ENCODE data around the gene TASP1. TPM values are rescaled to one million over a fixed set of nuclear protein-coding genes. Genes with fewer than 3 reads are reported as not detected.

Gene TASP1
- total RNA-seq, 1 experiment from 2014 or later, result 5.3 TPM

DNA sequence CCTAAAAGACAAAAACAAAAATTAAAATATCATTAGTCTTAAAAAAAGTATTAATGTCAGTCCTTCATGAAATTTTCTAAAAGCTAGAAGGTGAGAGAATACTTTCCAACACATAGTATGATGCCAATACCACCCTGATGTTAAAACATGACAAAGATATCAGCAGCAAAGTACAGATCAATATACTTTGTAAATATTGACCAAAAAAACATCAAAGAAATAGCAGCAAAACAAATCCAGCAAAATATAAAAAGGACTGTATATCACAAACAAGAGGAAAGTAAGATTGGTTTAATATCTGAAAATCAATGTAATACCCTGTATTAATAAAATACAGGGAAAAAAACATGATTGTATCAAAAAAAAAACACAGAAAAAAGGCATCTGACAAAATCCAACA lies 51.4 kb downstream of the TASP1 start:
- DNase-seq (ENCODE audit: low spot score), result no peak
- in situ Hi-C loops (cut with HindIII; ENCODE audit: low sequenced_read_pairs), result no loop called here

DNA sequence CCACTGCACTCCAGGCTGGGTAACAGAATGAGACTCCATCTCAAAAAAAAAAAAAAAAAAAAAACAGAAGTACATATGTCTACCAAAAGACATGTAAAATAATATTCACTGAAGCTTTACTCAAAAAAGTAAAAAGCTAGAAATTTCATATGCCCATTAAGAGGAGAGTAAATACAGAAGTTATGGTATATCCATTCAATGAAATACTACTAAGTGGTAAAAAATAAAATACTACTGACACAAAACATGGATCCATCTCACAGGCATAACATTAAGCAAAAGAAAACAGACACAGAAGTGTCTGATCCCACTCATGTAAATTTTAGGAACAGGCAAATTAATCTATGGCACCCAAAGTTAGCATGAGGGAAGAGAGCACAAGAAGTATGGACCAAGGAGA lies 52.6 kb downstream of the TASP1 start:
- in situ Hi-C loops (cut with HindIII; ENCODE audit: low sequenced_read_pairs), result no loop called here
- no peak for DNase-seq (ENCODE audit: low spot score)

DNA sequence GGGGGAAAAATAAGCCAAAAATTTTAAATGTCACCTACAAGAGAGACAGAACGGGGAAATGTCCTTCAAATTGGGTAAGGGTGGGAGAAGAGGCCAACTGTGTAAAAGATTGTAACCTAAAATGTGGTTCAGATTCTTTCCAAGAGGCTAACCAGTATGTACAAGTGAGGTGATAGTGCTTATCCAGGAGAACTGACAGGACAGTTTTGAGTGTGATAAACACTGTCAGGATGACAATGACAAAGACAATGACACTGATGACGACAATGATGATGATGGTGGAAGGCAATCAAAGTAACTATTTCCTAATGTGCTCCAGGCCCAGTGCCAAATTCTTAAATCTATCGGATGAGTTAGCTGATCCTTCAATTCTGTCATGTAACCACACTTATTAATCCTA lies 57.3 kb downstream of the TASP1 start:
- no peak for DNase-seq (ENCODE audit: low spot score)
- in situ Hi-C loops (cut with HindIII; ENCODE audit: low sequenced_read_pairs), result no loop called here

DNA sequence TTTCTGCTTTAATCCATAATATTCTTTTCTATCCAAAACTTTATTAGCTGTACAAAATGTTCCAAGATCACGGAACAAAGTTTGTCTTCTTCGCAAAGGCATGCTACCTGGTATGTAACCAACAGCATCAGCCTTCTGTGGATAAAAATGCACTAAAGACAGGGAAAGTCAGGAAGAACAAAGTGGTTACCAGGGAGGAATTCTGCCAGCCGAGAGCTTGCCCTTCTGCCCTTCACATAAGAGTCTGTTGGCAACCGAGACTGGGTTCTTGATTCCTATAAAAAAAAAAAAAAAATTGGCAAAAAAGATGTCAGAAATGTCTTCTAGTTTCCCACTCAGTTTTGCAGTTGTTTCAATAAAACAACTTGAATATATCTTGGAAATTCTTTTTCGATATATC lies 58.0 kb downstream of the TASP1 start:
- no peak for DNase-seq (ENCODE audit: low spot score)
- in situ Hi-C loops (cut with HindIII; ENCODE audit: low sequenced_read_pairs), result no loop called here

DNA sequence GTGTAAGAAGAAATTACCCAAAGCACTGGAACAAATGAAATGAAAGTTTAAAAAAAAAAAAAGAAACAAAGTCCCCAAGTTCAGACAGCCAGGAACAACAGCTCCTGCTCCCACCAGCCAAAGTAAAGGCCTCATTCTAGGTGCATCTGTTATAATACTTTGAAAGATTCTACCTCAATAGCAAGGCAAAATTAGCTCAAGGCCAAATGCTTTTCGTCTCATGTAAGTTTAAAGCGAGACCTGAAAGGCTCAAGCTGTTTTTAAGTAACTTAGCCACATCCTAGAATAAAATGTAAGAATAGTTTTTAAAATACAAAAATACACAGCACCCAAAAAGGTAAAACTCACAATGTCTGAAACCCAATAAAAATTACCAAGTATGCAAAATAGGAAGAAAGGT lies 64.7 kb downstream of the TASP1 start:
- in situ Hi-C loops (cut with HindIII; ENCODE audit: low sequenced_read_pairs), result no loop called here
- no peak for DNase-seq (ENCODE audit: low spot score)

DNA sequence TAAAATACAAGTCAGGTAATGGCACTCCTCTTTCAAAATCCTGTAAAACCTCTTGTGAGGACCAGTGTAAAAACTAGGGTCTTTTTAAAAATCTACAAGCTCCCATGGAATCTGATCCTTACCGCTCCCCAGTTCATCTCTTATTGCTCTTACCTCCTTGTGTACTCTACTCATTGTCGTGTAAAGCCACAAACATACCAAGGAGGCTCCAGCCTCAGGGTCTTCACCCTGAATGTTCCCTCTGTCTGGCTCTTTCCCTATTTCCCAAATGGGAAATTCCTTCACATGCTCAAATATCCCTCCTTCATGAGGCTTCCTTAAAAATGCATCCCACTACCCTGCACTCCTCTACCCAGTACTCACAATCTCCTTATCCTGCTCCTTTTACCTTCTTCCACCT lies 67.1 kb downstream of the TASP1 start:
- in situ Hi-C loops (cut with HindIII; ENCODE audit: low sequenced_read_pairs), result no loop called here
- no peak for DNase-seq (ENCODE audit: low spot score)

DNA sequence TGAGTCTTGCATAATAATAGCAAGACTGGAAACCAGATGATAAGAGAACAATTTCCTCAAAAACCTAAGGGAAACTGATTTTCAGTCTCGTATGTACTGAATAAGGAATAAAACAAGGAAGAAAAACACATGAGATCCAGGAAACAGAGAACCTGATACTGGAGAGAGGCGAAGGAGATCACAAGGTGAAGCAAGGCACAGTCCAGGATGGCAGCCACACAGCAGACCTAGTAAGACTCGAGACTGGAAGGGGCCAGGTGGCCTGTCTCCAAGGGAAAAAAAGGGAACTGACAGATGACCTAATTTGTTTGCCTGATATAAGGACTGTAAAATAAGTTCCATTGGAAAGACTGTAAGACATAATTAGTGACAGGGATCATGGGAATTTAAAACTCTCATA lies 71.1 kb downstream of the TASP1 start:
- in situ Hi-C loops (cut with HindIII; ENCODE audit: low sequenced_read_pairs), result no loop called here
- peak; percentile 37 for DNase-seq (ENCODE audit: low spot score)

DNA sequence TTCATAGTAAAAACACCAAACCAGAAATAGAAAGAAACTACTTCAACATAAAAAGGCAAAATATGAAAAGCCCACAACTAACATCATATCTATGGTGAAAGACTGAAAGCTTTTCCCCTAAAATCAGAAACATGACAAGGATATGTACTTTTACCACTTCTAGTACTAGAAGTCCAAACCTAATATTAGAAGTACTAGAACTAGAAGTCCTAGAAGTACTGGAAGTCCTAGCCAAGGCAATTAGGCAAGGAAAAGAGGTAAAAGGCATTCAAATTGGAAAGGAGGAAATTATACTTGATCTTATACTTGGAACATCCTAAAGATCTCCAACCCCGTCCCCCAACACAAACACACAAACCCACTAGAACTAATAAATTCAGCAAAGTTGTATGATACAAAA lies 74.9 kb downstream of the TASP1 start:
- in situ Hi-C loops (cut with HindIII; ENCODE audit: low sequenced_read_pairs), result no loop called here
- DNase-seq (ENCODE audit: low spot score), result no peak

DNA sequence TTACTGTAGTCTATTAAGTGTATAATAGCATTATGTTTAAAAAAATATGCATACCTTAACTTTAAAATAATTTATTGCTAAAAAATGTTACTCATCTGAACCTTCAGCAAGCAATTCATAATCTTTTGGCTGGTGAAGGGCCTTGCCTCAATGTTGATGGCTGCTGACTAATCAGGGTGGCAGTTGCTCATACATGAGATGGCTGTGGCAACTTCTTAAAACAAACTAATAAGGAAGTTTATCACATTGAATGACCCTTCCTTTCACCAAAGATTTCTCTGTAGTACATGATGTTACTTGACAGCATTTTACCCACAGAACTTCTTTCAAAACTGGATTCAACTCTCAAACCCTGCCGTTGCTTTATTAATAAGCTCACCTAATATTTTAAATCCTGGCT lies 84.0 kb downstream of the TASP1 start:
- no peak for DNase-seq (ENCODE audit: low spot score)
- in situ Hi-C loops (cut with HindIII; ENCODE audit: low sequenced_read_pairs), result no loop called here

DNA sequence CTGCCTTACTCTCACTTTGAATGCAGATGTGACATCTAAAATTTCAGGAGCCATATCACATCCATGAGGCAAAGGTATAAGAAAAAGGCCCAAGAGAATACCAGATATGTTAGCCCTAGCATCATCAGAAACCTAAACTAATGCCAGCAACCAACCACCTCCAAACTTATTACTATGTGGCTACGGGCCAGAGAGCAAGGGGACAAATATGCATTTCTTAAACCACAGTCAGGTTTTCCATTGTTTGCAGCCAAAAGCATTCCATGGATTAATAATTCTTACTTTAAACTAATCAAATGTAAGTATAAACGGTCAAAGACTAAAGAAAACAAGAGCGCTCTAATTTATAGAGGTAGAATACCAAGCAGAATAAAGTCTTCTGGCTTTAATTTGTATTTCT lies 84.7 kb downstream of the TASP1 start:
- DNase-seq (ENCODE audit: low spot score), result no peak
- in situ Hi-C loops (cut with HindIII; ENCODE audit: low sequenced_read_pairs), result no loop called here

DNA sequence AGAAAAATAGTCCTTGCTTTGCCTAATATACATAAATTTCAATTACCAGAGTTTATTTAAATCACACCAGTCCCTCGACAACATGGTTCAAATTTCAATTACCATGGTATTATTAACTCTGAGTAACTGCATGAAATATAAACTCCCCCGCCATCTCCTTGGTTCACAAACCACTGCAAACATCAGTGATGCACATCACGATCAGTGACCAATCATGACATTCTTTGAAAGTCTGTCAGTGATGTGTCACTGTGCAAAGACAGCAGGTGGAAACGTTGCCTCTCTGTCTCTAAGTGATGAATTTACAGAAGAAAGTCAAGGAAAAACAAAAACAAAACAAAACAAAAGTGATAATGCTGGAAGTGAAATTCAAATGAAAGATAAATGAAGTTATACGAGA lies 86.7 kb downstream of the TASP1 start:
- in situ Hi-C loops (cut with HindIII; ENCODE audit: low sequenced_read_pairs), result no loop called here

DNA sequence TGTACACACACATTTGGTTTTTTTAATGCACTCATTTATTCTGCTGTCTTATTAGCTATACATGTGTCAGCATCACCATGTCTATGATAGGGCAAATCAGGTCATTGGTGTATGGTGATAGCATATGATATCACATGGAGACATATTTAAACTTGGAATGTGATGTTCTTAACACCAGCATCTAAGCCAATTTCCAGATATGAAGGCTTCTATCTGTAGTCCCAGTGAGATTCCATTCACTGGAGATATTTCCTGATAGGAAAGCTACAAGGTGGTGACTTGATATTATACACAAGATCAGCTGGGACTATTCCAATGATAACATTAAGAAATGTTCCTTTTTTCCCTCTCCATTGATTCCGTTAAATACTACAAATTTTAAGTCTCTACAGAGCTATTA lies 89.3 kb downstream of the TASP1 start:
- no peak for DNase-seq (ENCODE audit: low spot score)
- in situ Hi-C loops (cut with HindIII; ENCODE audit: low sequenced_read_pairs), result no loop called here

More for the DNA sequence above, 86.7 kb downstream of the TASP1 start:
- DNase-seq (ENCODE audit: low spot score), result no peak

DNA sequence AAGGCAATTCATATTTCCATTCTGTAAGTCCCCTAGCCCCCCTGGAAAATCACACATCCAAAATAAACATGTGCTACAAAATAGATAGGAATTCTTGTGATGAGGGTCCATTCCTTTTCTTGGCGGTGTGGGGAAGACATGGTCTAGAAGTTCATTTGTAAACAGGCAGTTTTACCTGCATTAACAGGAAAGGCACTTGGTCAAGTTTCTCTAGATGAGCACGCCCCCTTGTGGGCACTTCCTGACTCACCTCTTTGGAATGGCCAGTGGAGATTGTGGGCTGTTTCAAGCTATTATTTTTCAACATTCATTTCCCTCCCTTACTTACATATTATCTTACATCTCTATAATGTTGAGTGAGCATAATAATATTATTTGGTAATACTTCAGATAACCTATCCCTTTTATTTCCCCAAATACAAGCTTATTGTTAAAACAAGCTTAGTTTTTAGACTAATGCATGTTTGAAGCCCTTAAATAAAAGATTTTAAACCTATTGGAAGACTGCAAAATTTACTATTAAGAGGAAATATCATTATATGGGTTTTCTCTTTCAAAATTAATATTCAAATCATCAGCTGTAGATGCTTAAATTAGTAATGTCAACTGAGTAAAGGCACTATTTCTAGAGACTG lies 92.1 kb downstream of the TASP1 start:
- in situ Hi-C loops (cut with HindIII; ENCODE audit: low sequenced_read_pairs), result no loop called here
- peak; percentile 50 for DNase-seq (ENCODE audit: low spot score)

DNA sequence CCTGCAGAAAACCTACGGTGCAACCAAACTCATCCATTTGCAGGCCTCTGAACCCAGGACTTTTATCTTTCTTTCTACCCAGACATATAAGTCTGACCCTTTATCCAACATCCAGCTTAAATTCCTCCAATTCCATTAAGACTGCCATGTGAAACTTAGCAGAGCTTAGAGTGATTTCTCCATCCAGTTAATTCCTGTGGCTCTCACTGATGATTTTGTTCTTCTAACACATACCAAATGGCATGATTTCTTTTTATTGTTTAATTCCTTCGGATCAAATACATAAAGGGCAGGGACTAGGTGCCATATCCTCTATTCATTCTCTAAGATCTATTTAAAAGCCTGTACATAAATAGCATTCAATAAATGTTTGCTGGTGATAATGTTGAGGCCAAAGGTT lies 92.9 kb downstream of the TASP1 start:
- in situ Hi-C loops (cut with HindIII; ENCODE audit: low sequenced_read_pairs), result no loop called here
- no peak for DNase-seq (ENCODE audit: low spot score)

DNA sequence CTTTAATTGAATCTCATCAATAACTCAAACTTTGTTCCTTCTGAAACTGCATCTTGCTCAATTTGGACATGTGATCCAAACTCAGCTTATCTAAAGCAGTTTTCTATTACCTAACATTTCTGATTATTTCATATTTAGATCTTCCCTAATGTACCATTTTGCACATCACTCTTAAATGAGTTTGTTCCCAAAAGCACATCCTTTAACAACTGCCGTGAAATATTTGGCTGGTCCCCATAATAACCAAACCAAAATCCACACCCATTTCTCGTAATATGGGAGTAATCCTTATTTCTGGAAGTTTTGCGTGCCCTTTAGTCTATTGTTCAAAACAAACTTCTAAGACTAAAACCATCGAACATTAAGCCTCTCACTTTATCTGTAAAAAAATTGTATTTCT lies 94.9 kb downstream of the TASP1 start:
- in situ Hi-C loops (cut with HindIII; ENCODE audit: low sequenced_read_pairs), result no loop called here

DNA sequence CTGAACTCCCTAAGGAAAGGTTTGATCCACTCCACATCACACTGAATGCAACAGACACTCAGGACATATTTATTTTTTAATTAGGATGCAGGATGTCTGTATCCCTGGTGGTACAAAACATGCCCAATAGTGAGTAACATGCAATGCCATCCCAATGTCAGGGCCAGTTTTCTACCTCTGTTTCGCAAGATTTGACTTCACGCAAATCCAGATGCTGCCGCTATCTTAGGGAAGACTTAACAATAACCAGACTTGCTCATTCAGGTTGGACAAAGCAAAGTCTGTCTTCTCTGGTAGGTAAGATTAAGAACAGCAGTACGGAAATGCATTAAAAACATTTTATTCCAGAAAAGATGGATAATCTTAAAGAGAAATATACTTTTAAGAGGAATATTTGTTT lies 103.1 kb downstream of the TASP1 start:
- DNase-seq (ENCODE audit: low spot score), result no peak
- in situ Hi-C loops (cut with HindIII; ENCODE audit: low sequenced_read_pairs), result no loop called here

More for the DNA sequence above, 94.9 kb downstream of the TASP1 start:
- DNase-seq (ENCODE audit: low spot score), result no peak

DNA sequence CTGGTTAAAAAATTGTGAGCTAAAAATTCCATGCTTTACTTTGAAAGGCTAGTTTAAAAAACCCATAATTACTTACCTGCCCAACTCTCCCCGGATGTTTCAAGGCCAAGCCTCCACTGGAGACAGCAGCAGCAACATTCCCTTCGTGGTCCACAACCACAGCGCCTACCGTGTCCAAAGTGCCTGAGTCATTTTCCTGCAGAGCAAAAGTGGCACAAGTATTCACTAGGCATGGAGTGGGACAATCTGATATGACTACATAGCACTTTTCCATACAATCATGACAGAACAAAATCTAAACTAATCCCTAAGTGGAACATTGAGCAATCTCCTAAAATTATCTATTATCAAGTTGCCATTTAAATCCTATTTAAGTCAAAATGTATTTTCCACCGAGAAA lies 104.8 kb downstream of the TASP1 start:
- DNase-seq (ENCODE audit: low spot score), result no peak
- in situ Hi-C loops (cut with HindIII; ENCODE audit: low sequenced_read_pairs), result no loop called here

DNA sequence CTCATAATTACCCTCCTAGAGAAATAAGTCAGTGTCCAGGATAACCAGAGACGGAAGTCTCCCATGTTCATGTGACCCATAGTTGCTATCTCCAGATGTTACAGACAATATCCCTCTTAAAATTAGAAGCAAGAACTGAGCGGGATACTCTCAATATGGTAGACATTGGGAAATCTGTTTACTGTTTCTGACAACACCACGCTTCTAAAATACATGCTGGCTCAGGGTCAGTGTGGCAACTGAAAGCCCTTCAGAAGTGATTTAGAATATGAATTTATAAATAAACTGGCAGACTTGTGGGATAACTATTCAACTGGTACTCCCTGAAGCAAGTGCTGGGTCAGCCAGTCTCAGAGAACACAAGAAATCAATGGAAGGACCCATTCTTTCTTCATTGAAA lies 108.6 kb downstream of the TASP1 start:
- DNase-seq (ENCODE audit: low spot score), result no peak
- in situ Hi-C loops (cut with HindIII; ENCODE audit: low sequenced_read_pairs), result no loop called here

DNA sequence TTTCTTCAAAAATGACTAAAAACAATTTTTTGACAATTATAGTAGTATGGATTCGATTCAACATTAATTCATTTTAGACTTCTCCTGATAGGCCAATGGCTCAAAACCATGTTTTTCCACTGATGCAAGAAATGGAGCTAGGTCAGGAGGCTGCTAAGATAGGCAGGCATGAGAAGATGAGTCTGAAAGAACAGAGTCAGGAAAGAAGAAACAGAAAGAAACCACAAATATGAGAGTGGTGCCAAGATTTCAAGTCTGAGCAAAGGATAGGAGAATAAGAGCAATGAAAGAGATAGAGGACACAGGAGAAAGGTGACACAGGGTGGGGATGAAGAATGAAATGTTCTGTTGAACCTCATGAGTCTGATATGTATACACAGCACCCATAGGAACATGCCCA lies 112.2 kb downstream of the TASP1 start:
- in situ Hi-C loops (cut with HindIII; ENCODE audit: low sequenced_read_pairs), result no loop called here
- DNase-seq (ENCODE audit: low spot score), result no peak

DNA sequence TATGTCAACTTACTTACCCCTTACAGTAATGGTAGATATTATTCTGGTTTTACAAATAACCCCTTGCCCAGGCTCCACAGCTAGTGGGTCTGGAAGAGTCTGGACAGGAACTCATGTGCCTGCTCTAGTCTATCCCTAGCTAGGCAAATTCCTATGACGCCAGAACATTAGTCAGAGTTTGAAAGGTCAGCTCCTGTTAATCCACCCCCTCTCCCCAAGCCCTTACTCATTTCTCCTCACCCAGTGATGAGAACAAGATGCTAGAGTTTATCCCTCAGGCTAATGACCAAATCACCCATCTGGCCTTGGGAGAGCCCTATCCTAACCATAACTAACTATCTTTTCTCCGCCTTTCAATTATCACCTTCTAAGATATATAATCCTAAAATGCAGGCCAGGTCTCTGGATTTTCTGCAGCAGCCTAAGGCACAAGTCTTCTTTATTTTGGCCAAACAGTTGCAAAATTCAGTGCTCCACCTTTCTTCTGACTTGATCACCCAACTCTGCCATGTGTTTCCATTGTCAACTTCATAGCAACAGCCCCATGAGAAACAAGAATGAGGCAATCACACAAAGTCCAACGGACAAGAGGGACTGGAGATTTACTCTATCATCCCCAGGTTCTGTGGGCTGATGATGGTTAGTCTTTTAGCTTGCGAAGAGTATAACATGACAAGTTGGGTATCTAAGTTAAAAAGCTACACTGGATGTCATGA lies 113.3 kb downstream of the TASP1 start:
- in situ Hi-C loops (cut with HindIII; ENCODE audit: low sequenced_read_pairs), result no loop called here
- DNase-seq (ENCODE audit: low spot score), result no peak

DNA sequence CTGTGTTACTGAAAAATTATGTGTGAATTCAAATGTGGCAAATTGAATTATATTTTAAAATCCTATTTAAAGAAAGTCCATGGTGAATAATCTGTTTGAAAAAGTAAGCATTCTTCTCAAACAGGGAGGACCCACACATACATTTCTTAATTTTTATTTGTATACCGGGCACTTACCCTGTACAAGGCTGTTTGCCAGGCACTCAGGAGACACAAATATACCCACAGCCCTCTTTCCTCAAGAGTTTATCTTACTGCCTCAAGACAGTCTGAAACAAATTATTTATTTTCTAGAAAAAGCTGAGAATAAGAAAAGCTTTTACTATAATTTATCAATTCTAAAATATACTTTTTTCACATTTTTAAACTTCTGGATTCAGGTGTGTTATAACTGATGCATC lies 114.4 kb downstream of the TASP1 start:
- DNase-seq (ENCODE audit: low spot score), result no peak
- in situ Hi-C loops (cut with HindIII; ENCODE audit: low sequenced_read_pairs), result no loop called here
